ENCODE results near the gene PHOSPHO2.

PHOSPHO2 gene

DNA sequence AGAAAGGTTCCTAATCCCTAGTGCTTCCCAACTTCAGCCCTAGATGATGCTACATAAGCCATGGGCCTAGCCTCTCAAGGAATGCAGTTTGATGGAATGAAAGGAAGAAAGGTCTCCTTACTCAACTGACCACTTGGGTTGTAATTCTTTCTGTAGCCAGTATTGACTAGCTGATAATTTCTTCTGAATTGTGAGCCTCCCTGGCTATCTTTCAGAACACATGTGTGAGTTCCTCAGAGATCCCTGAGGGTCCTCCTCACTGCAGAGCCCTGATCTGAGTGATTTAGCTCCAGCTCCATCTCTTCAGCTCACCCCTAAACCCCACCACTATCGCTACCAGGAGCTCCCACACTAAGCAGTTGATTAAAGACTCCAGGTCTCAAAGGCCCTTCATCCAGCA lies 31.5 kb upstream of the PHOSPHO2 start:
- no peak for DNase-seq (ENCODE audit: low read depth, low spot score)
- Histone ChIP-seq H3K4me3 (no peak overlapping the region), H3K9me3 (ENCODE audit: low read depth, low read length) (no peaks in the 10 kb centered on the region), H3K36me3 (ENCODE audit: insufficient read depth, low read length) (no peaks in the 10 kb centered on the region), H3K27ac (no peak overlapping the region), H3K9ac (ENCODE audit: insufficient read length) (no peak overlapping the region)
- TF ChIP-seq EZH2 (IDR thresholded peaks at IDR 0.05) (no peak), FOXP2 (optimal IDR thresholded peaks at IDR 0.05; ENCODE audit: control extremely low read depth, extremely low read length, insufficient read depth) (no peak), POLR2AphosphoS5 (IDR thresholded peaks at IDR 0.05; ENCODE audit: borderline replicate concordance, low read depth, low read length) (no peak)

DNA sequence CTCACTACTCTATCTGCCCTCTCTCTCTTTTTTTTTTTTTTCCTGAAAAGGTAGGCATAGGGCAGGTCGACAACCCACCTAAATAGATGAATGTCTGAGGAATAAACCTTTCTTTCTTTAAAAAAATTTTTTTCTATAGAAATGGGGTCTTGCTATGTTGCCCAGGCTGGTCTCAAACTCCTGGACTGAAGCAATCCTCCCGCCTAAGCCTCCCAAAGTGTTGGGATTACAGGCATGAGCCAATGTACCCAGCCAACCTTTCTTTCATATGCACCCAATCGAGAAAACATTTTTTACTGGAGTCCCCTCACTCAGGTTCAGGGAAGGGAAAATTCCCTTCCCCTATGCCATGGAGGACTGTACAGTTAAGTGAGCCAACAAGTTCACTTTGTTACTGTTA lies 31.0 kb upstream of the PHOSPHO2 start:
- TF ChIP-seq POLR2AphosphoS5 (IDR thresholded peaks at IDR 0.05; ENCODE audit: borderline replicate concordance, low read depth, low read length), result no peak
- TF ChIP-seq FOXP2 (optimal IDR thresholded peaks at IDR 0.05; ENCODE audit: control extremely low read depth, extremely low read length, insufficient read depth), result no peak
- no peak for TF ChIP-seq EZH2 (IDR thresholded peaks at IDR 0.05)
- H3K36me3 ChIP-seq (ENCODE audit: insufficient read depth, low read length), result no peaks in the 10 kb centered on the region
- no peak overlapping the region for H3K4me3 ChIP-seq
- H3K9ac ChIP-seq (ENCODE audit: insufficient read length), result no peak overlapping the region
- H3K9me3 ChIP-seq (ENCODE audit: low read depth, low read length), result no peaks in the 10 kb centered on the region
- H3K27ac ChIP-seq, result no peak overlapping the region
- DNase-seq (ENCODE audit: low read depth, low spot score), result no peak

DNA sequence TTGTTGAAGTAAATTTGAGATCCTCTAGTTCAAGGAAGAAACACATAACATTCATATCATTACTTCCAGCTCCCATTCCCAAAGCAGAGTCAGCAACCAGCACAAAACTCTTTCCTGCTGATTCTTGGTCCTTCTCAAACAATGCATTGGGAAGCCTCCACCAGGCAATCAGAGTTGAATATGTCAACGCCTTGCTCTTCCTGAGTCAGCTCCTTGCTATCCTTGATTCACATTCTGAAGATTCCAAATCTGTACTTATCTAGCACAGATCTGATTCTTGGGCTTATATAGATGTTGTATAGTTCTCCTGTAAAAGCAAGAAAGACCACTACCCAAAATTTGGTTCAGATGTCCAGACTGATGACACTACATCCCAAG lies 29.7 kb upstream of the PHOSPHO2 start:
- no peak for DNase-seq (ENCODE audit: low read depth, low spot score)
- H3K4me3 ChIP-seq, result no peak overlapping the region
- no peak overlapping the region for H3K9ac ChIP-seq (ENCODE audit: insufficient read length)
- H3K27ac ChIP-seq, result no peak overlapping the region
- TF ChIP-seq POLR2AphosphoS5 (IDR thresholded peaks at IDR 0.05; ENCODE audit: borderline replicate concordance, low read depth, low read length), result no peak
- TF ChIP-seq EZH2 (IDR thresholded peaks at IDR 0.05), result no peak
- TF ChIP-seq FOXP2 (optimal IDR thresholded peaks at IDR 0.05; ENCODE audit: control extremely low read depth, extremely low read length, insufficient read depth), result no peak
- no peaks in the 10 kb centered on the region for H3K36me3 ChIP-seq (ENCODE audit: insufficient read depth, low read length)
- H3K9me3 ChIP-seq (ENCODE audit: low read depth, low read length), result no peaks in the 10 kb centered on the region

DNA sequence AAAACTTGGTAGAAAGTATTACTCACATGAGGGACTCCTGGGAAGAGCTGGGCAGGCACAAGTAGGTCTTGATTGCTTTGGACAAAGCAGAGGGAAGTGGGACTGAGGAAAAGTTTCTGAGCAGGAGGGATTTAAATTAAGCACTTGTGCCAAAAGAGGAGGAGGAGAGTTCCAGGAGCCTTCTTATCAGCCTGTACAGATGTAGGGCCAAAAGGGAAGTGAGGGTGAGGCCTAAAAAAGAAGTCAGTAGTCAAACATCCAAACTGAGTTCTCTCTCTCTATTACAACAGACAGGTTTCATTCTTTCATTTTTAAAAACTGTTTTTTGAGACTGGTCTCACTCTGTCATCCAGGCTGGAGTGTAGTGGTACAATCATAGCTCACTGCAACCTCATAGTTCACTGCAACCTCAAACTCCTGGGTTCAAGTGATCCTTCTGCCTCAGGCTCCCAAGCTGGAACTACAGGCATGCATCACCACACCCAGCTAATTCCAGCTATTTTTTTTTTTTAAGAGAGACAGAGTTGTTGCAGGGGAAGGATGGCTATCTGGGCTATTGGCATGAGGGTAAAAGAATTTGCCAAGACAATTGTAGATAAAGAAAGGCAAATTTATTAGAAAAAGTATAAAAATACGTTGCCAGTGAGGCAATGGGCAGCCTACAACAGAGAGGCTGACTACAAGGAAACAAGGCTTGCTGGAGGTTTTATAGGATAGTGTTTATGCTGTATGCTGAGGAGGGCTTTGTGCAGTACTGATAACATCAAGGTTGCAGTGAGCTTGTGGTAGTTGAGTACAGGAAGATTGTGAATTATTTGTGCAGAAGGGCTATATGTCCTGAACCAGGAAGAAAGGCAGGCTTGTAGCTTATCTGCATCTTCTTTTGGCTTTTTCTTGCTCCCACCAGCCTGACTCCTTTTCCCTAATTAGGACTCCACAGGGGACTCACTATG lies 29.0 kb upstream of the PHOSPHO2 start:
- no peak overlapping the region for H3K9ac ChIP-seq (ENCODE audit: insufficient read length)
- DNase-seq (ENCODE audit: low read depth, low spot score), result no peak
- H3K4me3 ChIP-seq, result no peak overlapping the region
- H3K9me3 ChIP-seq (ENCODE audit: low read depth, low read length), result no peaks in the 10 kb centered on the region
- H3K36me3 ChIP-seq (ENCODE audit: insufficient read depth, low read length), result no peaks in the 10 kb centered on the region
- H3K27ac ChIP-seq, result no peak overlapping the region
- TF ChIP-seq POLR2AphosphoS5 (IDR thresholded peaks at IDR 0.05; ENCODE audit: borderline replicate concordance, low read depth, low read length) (no peak), FOXP2 (optimal IDR thresholded peaks at IDR 0.05; ENCODE audit: control extremely low read depth, extremely low read length, insufficient read depth) (no peak), EZH2 (IDR thresholded peaks at IDR 0.05) (no peak)

DNA sequence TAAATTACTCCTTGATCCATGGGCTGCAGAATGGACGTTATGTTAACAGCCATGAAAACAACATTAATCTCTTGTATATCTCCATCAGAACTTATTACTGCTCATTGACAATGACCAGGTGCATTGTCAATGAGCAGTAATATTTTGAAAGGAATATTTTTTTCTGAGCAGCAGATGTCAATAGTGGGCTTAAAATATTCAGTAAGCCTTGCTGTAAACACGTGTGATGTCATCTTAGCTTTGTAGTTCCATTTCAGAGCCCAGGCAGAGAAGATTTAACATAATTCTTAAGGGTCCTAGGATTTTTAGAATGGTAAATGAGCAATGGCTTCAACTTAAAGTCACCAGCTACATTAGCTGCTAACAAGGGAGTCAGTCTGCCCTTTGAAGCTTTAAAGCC lies 26.7 kb upstream of the PHOSPHO2 start:
- Histone ChIP-seq H3K27ac (no peak overlapping the region), H3K4me3 (no peak overlapping the region), H3K9me3 (ENCODE audit: low read depth, low read length) (no peaks in the 10 kb centered on the region), H3K9ac (ENCODE audit: insufficient read length) (no peak overlapping the region), H3K36me3 (ENCODE audit: insufficient read depth, low read length) (no peaks in the 10 kb centered on the region)
- no peak for DNase-seq (ENCODE audit: low read depth, low spot score)
- TF ChIP-seq POLR2AphosphoS5 (IDR thresholded peaks at IDR 0.05; ENCODE audit: borderline replicate concordance, low read depth, low read length) (no peak), FOXP2 (optimal IDR thresholded peaks at IDR 0.05; ENCODE audit: control extremely low read depth, extremely low read length, insufficient read depth) (no peak), EZH2 (IDR thresholded peaks at IDR 0.05) (no peak)

DNA sequence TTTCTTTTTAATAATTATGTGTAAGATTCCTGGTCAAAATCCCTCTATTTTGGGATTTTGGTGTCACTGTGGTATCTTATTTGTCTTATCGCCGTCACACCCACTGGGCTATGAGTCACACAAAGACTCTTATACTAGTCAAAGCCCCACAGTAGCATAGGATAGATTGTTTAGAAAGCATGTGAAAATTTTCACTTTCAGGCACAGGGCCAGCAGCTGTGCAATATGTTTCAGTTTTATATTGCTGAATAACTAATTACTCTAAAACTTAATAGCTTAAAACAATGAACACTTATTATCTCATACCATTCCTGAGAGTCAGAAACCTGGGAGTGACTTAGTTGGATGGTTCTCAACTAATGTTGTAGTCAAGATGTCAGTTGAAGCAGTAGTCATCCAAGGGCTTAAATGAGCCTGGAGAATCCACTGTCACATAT lies 24.0 kb upstream of the PHOSPHO2 start:
- Histone ChIP-seq H3K27ac (no peak overlapping the region), H3K9ac (ENCODE audit: insufficient read length) (no peak overlapping the region), H3K36me3 (ENCODE audit: insufficient read depth, low read length) (no peaks in the 10 kb centered on the region), H3K9me3 (ENCODE audit: low read depth, low read length) (no peaks in the 10 kb centered on the region), H3K4me3 (no peak overlapping the region)
- no peak for DNase-seq (ENCODE audit: low read depth, low spot score)
- no peak for TF ChIP-seq POLR2AphosphoS5 (IDR thresholded peaks at IDR 0.05; ENCODE audit: borderline replicate concordance, low read depth, low read length)
- no peak for TF ChIP-seq EZH2 (IDR thresholded peaks at IDR 0.05)
- TF ChIP-seq FOXP2 (optimal IDR thresholded peaks at IDR 0.05; ENCODE audit: control extremely low read depth, extremely low read length, insufficient read depth), result no peak

DNA sequence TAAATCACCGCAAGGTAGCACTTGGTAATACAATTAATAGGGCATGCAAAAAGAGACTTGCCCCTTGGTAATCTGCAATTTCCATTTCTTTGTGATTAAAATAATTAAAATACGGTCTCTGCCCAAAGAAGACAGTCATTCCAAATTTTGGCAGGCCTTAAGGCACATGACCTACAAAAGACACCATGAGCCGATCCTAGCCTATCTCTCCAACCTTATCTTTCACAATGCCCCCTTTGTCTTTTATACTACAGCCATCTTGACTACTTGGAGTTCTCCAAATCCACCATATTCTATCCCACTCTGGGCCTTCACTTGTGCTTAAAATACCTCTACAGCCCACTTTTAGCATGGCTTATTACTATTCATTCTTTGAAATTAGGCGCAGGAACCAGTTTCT lies 23.3 kb upstream of the PHOSPHO2 start:
- no peaks in the 10 kb centered on the region for H3K9me3 ChIP-seq (ENCODE audit: low read depth, low read length)
- H3K36me3 ChIP-seq (ENCODE audit: insufficient read depth, low read length), result no peaks in the 10 kb centered on the region
- no peak overlapping the region for H3K27ac ChIP-seq
- no peak for DNase-seq (ENCODE audit: low read depth, low spot score)
- H3K4me3 ChIP-seq, result no peak overlapping the region
- TF ChIP-seq EZH2 (IDR thresholded peaks at IDR 0.05), result no peak
- TF ChIP-seq POLR2AphosphoS5 (IDR thresholded peaks at IDR 0.05; ENCODE audit: borderline replicate concordance, low read depth, low read length), result no peak
- no peak overlapping the region for H3K9ac ChIP-seq (ENCODE audit: insufficient read length)

DNA sequence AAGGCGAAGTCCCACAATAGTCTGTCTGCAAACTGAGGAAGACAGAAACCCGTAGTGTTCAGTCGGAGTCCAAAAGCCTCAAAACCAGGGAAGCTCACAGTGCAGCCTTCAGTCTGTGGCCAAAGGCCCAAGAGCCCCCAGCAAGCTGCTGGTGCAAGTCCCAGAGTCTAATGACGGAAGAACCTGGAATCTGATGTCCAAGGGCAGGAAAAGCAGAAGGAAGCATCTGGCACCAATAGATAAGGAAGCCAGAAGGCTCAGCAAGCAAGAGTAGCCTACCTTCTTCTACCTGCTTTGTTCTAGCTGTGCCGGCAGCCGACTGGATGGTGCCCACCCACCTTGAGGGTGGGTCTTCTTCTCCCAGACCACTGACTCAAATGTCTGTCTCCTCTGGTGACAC lies 21.9 kb upstream of the PHOSPHO2 start:
- TF ChIP-seq EZH2 (IDR thresholded peaks at IDR 0.05) (no peak), POLR2AphosphoS5 (IDR thresholded peaks at IDR 0.05; ENCODE audit: borderline replicate concordance, low read depth, low read length) (no peak), FOXP2 (optimal IDR thresholded peaks at IDR 0.05; ENCODE audit: control extremely low read depth, extremely low read length, insufficient read depth) (no peak)

More for the DNA sequence above, 21.9 kb upstream of the PHOSPHO2 start:
- no peak overlapping the region for H3K4me3 ChIP-seq
- H3K9me3 ChIP-seq (ENCODE audit: low read depth, low read length), result no peaks in the 10 kb centered on the region
- H3K27ac ChIP-seq, result no peak overlapping the region
- H3K36me3 ChIP-seq (ENCODE audit: insufficient read depth, low read length), result no peaks in the 10 kb centered on the region
- no peak for DNase-seq (ENCODE audit: low read depth, low spot score)
- no peak overlapping the region for H3K9ac ChIP-seq (ENCODE audit: insufficient read length)

Data from SK-N-MC (cell line).